Esophagus muscularis mucosa (tissue), 3 donors: ENCODE data around the gene UVRAG.

ENCODE experiments used
- POLR2A ChIP-seq: fragments of 450-650 bp; IDR thresholded peaks from one replicate; pipeline ENCODE4 v1.6.1; 2017; ENCODE audit warnings: antibody characterized with exemption, moderate library complexity, mild to moderate bottlenecking, low read depth
- TF ChIP-seq, protein P1 (sequence below), 3 experiments: fragments of 200-600 bp in 2 of 3; fragments of 450-650 bp in 1 of 3; sonication (generic) in 2 of 3; IDR thresholded peaks; one replicate each; pipeline ENCODE4 v1.5.1; 2017 to 2019; ENCODE audit warnings: antibody characterized with exemption in 3 of 3, mild to moderate bottlenecking in 2 of 3, moderate library complexity in 1 of 3

DNA sequence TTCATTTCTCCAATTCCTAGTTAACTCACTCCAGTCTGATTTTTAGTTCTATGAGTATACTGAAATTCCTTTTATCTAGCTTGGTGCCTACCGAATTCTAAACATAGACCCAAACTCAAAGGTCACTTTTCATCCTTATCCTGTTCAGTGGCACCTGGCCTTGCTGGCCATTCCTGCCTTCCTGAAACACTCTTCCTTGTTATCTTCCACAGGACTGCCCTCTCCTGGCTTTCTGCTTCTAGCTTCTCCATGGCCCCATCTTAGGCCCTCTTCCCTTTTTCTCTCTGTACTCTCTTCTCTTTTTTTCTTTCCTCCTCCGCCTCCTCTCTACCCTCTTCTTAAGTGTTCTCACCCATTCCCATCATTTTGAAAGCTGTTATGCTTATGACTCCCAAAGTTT is 304.0 kb downstream of the UVRAG start:
- TF ChIP-seq POLR2A: no peak
- TF ChIP-seq, protein P1, sequence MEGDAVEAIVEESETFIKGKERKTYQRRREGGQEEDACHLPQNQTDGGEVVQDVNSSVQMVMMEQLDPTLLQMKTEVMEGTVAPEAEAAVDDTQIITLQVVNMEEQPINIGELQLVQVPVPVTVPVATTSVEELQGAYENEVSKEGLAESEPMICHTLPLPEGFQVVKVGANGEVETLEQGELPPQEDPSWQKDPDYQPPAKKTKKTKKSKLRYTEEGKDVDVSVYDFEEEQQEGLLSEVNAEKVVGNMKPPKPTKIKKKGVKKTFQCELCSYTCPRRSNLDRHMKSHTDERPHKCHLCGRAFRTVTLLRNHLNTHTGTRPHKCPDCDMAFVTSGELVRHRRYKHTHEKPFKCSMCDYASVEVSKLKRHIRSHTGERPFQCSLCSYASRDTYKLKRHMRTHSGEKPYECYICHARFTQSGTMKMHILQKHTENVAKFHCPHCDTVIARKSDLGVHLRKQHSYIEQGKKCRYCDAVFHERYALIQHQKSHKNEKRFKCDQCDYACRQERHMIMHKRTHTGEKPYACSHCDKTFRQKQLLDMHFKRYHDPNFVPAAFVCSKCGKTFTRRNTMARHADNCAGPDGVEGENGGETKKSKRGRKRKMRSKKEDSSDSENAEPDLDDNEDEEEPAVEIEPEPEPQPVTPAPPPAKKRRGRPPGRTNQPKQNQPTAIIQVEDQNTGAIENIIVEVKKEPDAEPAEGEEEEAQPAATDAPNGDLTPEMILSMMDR (IDR thresholded peaks at IDR 0.05): no peak
